MG63 (cell line): Measurements from ENCODE around the gene SARS1. TPM values are rescaled to one million over a fixed set of nuclear protein-coding genes. Genes with fewer than 3 reads are reported as not detected.
A peak's percentile ranks its signal among the peaks of the same experiment; 100 is the strongest.

ENCODE experiments used
- DNase-seq: peaks from one replicate; pipeline ENCODE4 v3.0.0-alpha.2; 2020
- H3K27me3 ChIP-seq: fragments of 250-450 bp; sonication (Bioruptor Pico); 2 replicates; pipeline ENCODE4 v1.5.1; 2020; ENCODE audit warnings: mild to moderate bottlenecking, moderate library complexity
- H3K36me3 ChIP-seq: fragments of 250-450 bp; sonication (Bioruptor Pico); 2 replicates; pipeline ENCODE4 v1.5.1; 2020; ENCODE audit warnings: mild to moderate bottlenecking, moderate library complexity
- H3K4me3 ChIP-seq: fragments of 250-450 bp; sonication (Bioruptor Pico); 2 replicates; pipeline ENCODE4 v1.5.1; 2020; ENCODE audit warnings: mild to moderate bottlenecking, moderate library complexity
- H3K9me3 ChIP-seq: fragments of 250-450 bp; sonication (Bioruptor Pico); 2 replicates; pipeline ENCODE4 v1.5.1; 2020; ENCODE audit warnings: mild to moderate bottlenecking, moderate library complexity
- total RNA-seq: library from RNA; depleted of rRNA; stranded (reverse); fragments of >200 nt; shearing (Covaris generic); gene quantifications from 2 replicates; pipeline ENCODE4 v1.2.3, GENCODE V29; 2014; ENCODE audit warnings: low replicate concordance

Gene SARS1
- total RNA-seq, 1 experiment from 2014 or later, result 751 TPM

- H3K4me3 ChIP-seq, result no peak overlapping the region
- peaks cover 57% of the 10 kb centered on the region for H3K36me3 ChIP-seq
- DNase-seq, result peak; percentile 56
Observed at GRCh38 chr1:109239409-109240068, 25.8 kb downstream of the SARS1 start.

GRCh38 chr1:109240158-109241152 lies 26.7 kb downstream of the SARS1 start:
- Histone ChIP-seq H3K27me3 (no peaks in the 10 kb centered on the region), H3K4me3 (no peak overlapping the region), H3K9me3 (no peaks in the 10 kb centered on the region), H3K36me3 (peaks cover 48% of the 10 kb centered on the region)
- DNase-seq, result peak; percentile 95

More at GRCh38 chr1:109239409-109240068, 25.8 kb downstream of the SARS1 start:
- no peaks in the 10 kb centered on the region for H3K9me3 ChIP-seq
- H3K27me3 ChIP-seq, result no peaks in the 10 kb centered on the region

- no peak overlapping the region for H3K4me3 ChIP-seq
- DNase-seq, result no peak
- peaks cover 39% of the 10 kb centered on the region for H3K36me3 ChIP-seq
- H3K27me3 ChIP-seq, result no peaks in the 10 kb centered on the region
- H3K9me3 ChIP-seq, result no peaks in the 10 kb centered on the region
Observed at GRCh38 chr1:109241344-109241743, 27.6 kb downstream of the SARS1 start.

GRCh38 chr1:109241841-109242345 lies 28.2 kb downstream of the SARS1 start:
- DNase-seq, result no peak
- Histone ChIP-seq H3K9me3 (no peaks in the 10 kb centered on the region), H3K27me3 (no peaks in the 10 kb centered on the region), H3K4me3 (no peak overlapping the region), H3K36me3 (peaks cover 34% of the 10 kb centered on the region)

- H3K9me3 ChIP-seq, result no peaks in the 10 kb centered on the region
- H3K36me3 ChIP-seq, result peaks cover 29% of the 10 kb centered on the region
- no peaks in the 10 kb centered on the region for H3K27me3 ChIP-seq
- no peak overlapping the region for H3K4me3 ChIP-seq
- peak; percentile 77 for DNase-seq
Observed at GRCh38 chr1:109242387-109242786, 28.7 kb downstream of the SARS1 start.

- Histone ChIP-seq H3K27me3 (no peaks in the 10 kb centered on the region), H3K9me3 (no peaks in the 10 kb centered on the region), H3K4me3 (no peak overlapping the region), H3K36me3 (peaks cover 20% of the 10 kb centered on the region)
- DNase-seq, result no peak
Observed at GRCh38 chr1:109243221-109243620, 29.5 kb downstream of the SARS1 start.

GRCh38 chr1:109243860-109244552 lies 30.3 kb downstream of the SARS1 start:
- peaks cover 13% of the 10 kb centered on the region for H3K36me3 ChIP-seq
- no peaks in the 10 kb centered on the region for H3K9me3 ChIP-seq

GRCh38 chr1:109246141-109246551 lies 32.4 kb downstream of the SARS1 start:
- H3K4me3 ChIP-seq, result no peak overlapping the region
- no peaks in the 10 kb centered on the region for H3K9me3 ChIP-seq
- H3K27me3 ChIP-seq, result peaks cover 9% of the 10 kb centered on the region
- no peaks in the 10 kb centered on the region for H3K36me3 ChIP-seq
- no peak for DNase-seq

More at GRCh38 chr1:109243860-109244552, 30.3 kb downstream of the SARS1 start:
- no peak for DNase-seq
- H3K4me3 ChIP-seq, result no peak overlapping the region
- no peaks in the 10 kb centered on the region; the same call in 1 of the 2 replicates for H3K27me3 ChIP-seq

GRCh38 chr1:109247401-109248365 lies 34.0 kb downstream of the SARS1 start:
- Histone ChIP-seq H3K9me3 (no peaks in the 10 kb centered on the region), H3K4me3 (no peak overlapping the region), H3K36me3 (no peaks in the 10 kb centered on the region), H3K27me3 (peaks cover 11% of the 10 kb centered on the region)
- no peak for DNase-seq

- no peak for DNase-seq
- Histone ChIP-seq H3K4me3 (no peak overlapping the region), H3K9me3 (no peaks in the 10 kb centered on the region), H3K27me3 (peaks cover 11% of the 10 kb centered on the region), H3K36me3 (no peaks in the 10 kb centered on the region)
Observed at GRCh38 chr1:109248444-109248796, 34.7 kb downstream of the SARS1 start.

- peak; percentile 77 for DNase-seq
- Histone ChIP-seq H3K36me3 (no peaks in the 10 kb centered on the region), H3K9me3 (no peaks in the 10 kb centered on the region), H3K27me3 (peaks cover 11% of the 10 kb centered on the region), H3K4me3 (peak within 1 kb of the TSS; percentile 32)
Observed at GRCh38 chr1:109248797-109249629, 35.3 kb downstream of the SARS1 start, which contains the start of gene CELSR2. Gene CELSR2, plus strand, starts transcription at chr1:109249539. Its CDS starts 541 bp downstream, at chr1:109250080.

GRCh38 chr1:109249654-109250401 lies 36.1 kb downstream of the SARS1 start:
- Histone ChIP-seq H3K27me3 (peaks cover 11% of the 10 kb centered on the region), H3K36me3 (no peaks in the 10 kb centered on the region), H3K4me3 (peak overlapping the region; percentile 12; the same call in 1 of the 2 replicates), H3K9me3 (no peaks in the 10 kb centered on the region)
- no peak for DNase-seq

GRCh38 chr1:109250454-109251276 lies 36.9 kb downstream of the SARS1 start:
- H3K9me3 ChIP-seq, result no peaks in the 10 kb centered on the region
- no peaks in the 10 kb centered on the region for H3K36me3 ChIP-seq
- peaks cover 11% of the 10 kb centered on the region for H3K27me3 ChIP-seq
- DNase-seq, result no peak
- H3K4me3 ChIP-seq, result no peak overlapping the region
